ENCODE data around the gene CAPN13. TPM values are rescaled to one million over a fixed set of nuclear protein-coding genes. Genes with fewer than 3 reads are reported as not detected.

CAPN13 gene
- total and polyA plus RNA-seq, 11 donors: not detected

DNA sequence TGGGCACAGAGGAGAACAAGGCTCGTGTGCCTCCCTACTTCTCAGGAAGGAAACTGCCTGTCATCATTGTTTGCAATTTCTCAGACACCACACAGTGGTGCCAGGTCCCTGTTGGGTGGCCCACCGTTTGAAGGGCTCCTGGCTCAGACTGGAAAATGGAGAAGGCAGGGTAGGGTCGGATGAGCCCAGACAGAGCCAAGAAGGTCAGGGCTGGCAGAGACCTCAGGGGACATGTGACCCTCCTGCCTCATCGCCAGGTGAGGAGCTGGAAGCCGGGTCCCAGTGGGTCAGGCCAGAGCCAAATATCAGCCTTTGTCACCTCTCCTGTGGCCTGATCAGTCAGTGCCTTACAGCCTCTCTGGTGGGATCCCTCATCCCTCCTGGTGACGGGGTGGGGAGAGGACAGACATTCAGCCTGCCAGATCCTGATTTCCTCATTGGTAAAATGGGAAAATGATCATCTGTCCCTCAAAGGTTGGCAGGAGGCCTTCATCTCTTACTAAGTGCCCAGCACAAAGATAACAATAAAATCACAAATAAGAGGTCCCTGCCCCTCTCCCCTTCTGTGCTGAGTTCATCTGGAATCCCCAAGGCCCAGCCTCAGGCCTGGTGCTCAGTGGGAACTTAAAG, 117.6 kb downstream of the CAPN13 start:
- TF ChIP-seq POLR2A (IDR thresholded peaks at IDR 0.05): no peak
- TF ChIP-seq, protein P1, sequence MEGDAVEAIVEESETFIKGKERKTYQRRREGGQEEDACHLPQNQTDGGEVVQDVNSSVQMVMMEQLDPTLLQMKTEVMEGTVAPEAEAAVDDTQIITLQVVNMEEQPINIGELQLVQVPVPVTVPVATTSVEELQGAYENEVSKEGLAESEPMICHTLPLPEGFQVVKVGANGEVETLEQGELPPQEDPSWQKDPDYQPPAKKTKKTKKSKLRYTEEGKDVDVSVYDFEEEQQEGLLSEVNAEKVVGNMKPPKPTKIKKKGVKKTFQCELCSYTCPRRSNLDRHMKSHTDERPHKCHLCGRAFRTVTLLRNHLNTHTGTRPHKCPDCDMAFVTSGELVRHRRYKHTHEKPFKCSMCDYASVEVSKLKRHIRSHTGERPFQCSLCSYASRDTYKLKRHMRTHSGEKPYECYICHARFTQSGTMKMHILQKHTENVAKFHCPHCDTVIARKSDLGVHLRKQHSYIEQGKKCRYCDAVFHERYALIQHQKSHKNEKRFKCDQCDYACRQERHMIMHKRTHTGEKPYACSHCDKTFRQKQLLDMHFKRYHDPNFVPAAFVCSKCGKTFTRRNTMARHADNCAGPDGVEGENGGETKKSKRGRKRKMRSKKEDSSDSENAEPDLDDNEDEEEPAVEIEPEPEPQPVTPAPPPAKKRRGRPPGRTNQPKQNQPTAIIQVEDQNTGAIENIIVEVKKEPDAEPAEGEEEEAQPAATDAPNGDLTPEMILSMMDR (IDR thresholded peaks at IDR 0.05): no peak
- WGBS, 4 donors: 48 to 62% (median 57%) methylated on average over 4 to 6 of the region's 6 CpGs
- peak overlapping the region; percentile 62 to 92 (median 72) for H3K27ac ChIP-seq
- no peaks in the 10 kb centered on the region for H3K36me3 ChIP-seq
- DNase-seq: peak in 1 of 5 donors; percentile 46
- peaks cover 0 to 58% (median 24%) of the 10 kb centered on the region in 12 donors for H3K4me1 ChIP-seq
- no peak overlapping the region for H3K4me3 ChIP-seq
- ATAC-seq: peak; percentile 4 to 31 (median 28)
- H3K9me3 ChIP-seq: no peaks in the 10 kb centered on the region
- no peaks in the 10 kb centered on the region for H3K27me3 ChIP-seq
- intact Hi-C loops (cut with DNase I): loop anchor here in 8 of 10 donors (5.0 to 10.0 kb wide), 16 partner anchors 57 to 482 kb away; partner anchors contain the start of gene LCLAT1 (in 1 of the 8)

DNA sequence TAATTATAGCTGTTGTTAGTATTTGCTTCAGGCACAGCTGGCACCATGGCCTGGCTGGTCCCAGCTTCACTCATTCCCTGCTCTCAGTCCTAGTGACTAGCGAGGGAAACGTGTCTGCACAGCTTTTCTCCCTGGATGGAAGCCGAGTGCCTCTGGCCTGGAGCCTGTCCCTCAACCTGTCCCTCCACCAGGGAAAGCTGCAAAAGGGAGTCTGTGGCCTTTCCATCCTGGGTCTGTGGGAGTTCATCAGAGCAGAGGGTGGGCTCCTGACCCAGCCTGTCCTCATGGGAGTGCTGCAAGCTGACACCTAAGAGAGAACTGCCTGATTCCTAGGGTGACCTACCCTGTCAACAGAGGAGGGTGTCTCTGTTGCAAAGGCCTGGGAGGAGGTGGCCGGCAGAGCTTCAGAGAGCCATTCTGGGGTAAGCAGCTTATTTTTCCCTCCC, 118.3 kb downstream of the CAPN13 start:
- peak in 4 of 5 donors; percentile 57 to 82 (median 68) for DNase-seq
- TF ChIP-seq, protein P1 (IDR thresholded peaks at IDR 0.05): no peak
- no peak for TF ChIP-seq POLR2A (IDR thresholded peaks at IDR 0.05)

DNA sequence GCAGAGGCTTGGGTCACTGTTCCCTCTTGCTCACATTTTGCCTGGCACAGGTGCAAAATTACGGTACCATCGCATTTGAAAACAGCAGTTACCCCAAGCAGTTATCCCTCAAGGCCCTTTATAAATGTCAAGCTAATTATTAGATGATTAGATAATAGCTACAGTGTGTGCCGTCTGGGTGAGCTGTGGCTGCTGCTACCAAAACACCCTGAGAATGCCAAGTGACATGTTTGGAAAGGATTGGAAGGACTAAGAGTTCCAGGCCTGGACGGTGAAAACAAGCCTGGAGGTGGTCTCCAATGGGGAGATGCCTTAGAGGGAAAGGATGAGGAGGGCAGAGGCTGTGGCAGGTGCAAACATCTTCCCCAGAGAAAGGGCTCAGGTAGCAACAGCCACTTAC, 120.6 kb downstream of the CAPN13 start:
- intact Hi-C loops (cut with DNase I): loop anchor here in 5 of 10 donors (5.0 to 10.0 kb wide), 5 partner anchors 92 to 339 kb away; partner anchors contain the start of gene LCLAT1 (in 1 of the 5)
- Histone ChIP-seq H3K4me3 (no peak overlapping the region), H3K9me3 (no peaks in the 10 kb centered on the region), H3K36me3 (no peaks in the 10 kb centered on the region), H3K27me3 (no peaks in the 10 kb centered on the region), H3K4me1 (peaks cover 0 to 38% (median 16%) of the 10 kb centered on the region in 12 donors), H3K27ac (peak overlapping the region in 5 of 12 donors; percentile 0 to 30 (median 20))
- TF ChIP-seq, protein P1 (IDR thresholded peaks at IDR 0.05): no peak
- TF ChIP-seq POLR2A (IDR thresholded peaks at IDR 0.05): no peak
- ATAC-seq (no peak), DNase-seq (no peak)
- WGBS, 4 donors: 44 to 52% (median 47%) methylated on average over 4 of the region's 4 CpGs

More for the DNA sequence above, 118.3 kb downstream of the CAPN13 start:
- Histone ChIP-seq H3K9me3 (no peaks in the 10 kb centered on the region), H3K4me3 (no peak overlapping the region), H3K4me1 (peaks cover 0 to 52% (median 19%) of the 10 kb centered on the region in 12 donors), H3K27ac (peak overlapping the region; percentile 62 to 92 (median 72)), H3K27me3 (no peaks in the 10 kb centered on the region), H3K36me3 (no peaks in the 10 kb centered on the region)
- WGBS, 4 donors: 25 to 45% (median 38%) methylated on average over 3 to 4 of the region's 4 CpGs
- intact Hi-C loops (cut with DNase I): loop anchor here in 5 of 10 donors (5.0 to 10.0 kb wide), 5 partner anchors 94 to 342 kb away; partner anchors contain the start of gene LCLAT1 (in 1 of the 5)
- ATAC-seq: peak; percentile 72 to 84 (median 80)

DNA sequence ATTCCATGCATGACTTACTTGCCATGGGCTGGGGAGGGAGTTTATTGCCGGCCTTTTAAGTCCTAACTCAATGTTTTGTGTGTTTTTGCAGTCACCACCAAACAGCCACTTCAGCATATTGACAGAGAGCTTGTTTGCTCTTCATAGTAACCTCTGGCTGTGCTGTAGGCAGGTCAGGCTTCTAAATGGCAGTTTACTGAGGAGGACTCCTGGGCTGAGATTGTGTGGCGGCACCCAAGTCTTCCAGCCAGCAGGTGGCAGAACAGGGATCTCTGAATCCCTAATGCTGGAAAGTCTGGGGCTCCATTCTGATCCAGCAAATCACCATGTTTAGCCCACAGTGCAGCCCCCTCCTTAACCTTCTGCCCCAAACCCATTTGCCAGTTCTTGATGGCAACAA, 121.2 kb downstream of the CAPN13 start:
- H3K4me1 ChIP-seq: peaks cover 0 to 38% (median 16%) of the 10 kb centered on the region in 12 donors
- H3K4me3 ChIP-seq: no peak overlapping the region
- H3K9me3 ChIP-seq: no peaks in the 10 kb centered on the region
- no peaks in the 10 kb centered on the region for H3K36me3 ChIP-seq
- H3K27ac ChIP-seq: peak overlapping the region in 2 of 12 donors; percentile 20 to 29
- TF ChIP-seq POLR2A (IDR thresholded peaks at IDR 0.05): no peak
- TF ChIP-seq, protein P1 (IDR thresholded peaks at IDR 0.05): peak in 10 of 12 donors; percentile 5 to 33 (median 16)
- 91 to 100% (median 91%) methylated on average over 2 of the region's 2 CpGs for WGBS, 4 donors
- no peaks in the 10 kb centered on the region for H3K27me3 ChIP-seq
- intact Hi-C loops (cut with DNase I): loop anchor here in 5 of 10 donors (5.0 to 10.0 kb wide), 5 partner anchors 91 to 339 kb away; partner anchors contain the start of gene LCLAT1 (in 1 of the 5)
- no peak for DNase-seq
- peak in 1 of 4 donors; percentile 11 for ATAC-seq

All from heart left ventricle (tissue), 16 donors.